Heart left ventricle (tissue), 16 donors: Measurements from ENCODE around the gene FNDC10. TPM values are rescaled to one million over a fixed set of nuclear protein-coding genes. Genes with fewer than 3 reads are reported as not detected.

ENCODE experiments used
- ATAC-seq, 4 donors: fragments of 200-7000 bp; cut with Tn5 transposase; one replicate each; pipeline ENCODE4 v1.9.1; 2020 to 2022; ENCODE audit warnings: moderate library complexity in 4 of 4, mild to moderate bottlenecking in 3 of 4, moderate number of reproducible peaks in 1 of 4
- DNase-seq, 5 donors: peaks; one replicate each; pipeline ENCODE4 v3.0.0-alpha.2; 2020
- H3K27ac ChIP-seq, 12 donors: fragments of 200-600 bp; sonication (generic) in 4 of 12; one replicate each; pipeline versions ENCODE4 v1.5.0 to v1.8.0; 2016 to 2022; ENCODE audit warnings: mild to moderate bottlenecking in 2 of 12
- H3K27me3 ChIP-seq, 9 donors: fragments of 200-600 bp; sonication (generic) in 2 of 9; one replicate each; pipeline versions ENCODE4 v1.5.1 to v1.8.0; 2016 to 2022; ENCODE audit warnings: mild to moderate bottlenecking in 3 of 9
- H3K36me3 ChIP-seq, 9 donors: fragments of 200-600 bp; sonication (generic) in 2 of 9; one replicate each; pipeline versions ENCODE4 v1.5.0 to v1.8.0; 2018 to 2022; ENCODE audit warnings: mild to moderate bottlenecking in 2 of 9
- H3K4me1 ChIP-seq, 12 donors: fragments of 200-600 bp; sonication (generic) in 4 of 12; one replicate each; pipeline versions ENCODE4 v1.5.0 to v1.8.0; 2016 to 2022; ENCODE audit warnings: mild to moderate bottlenecking in 3 of 12
- H3K4me3 ChIP-seq, 12 donors: fragments of 200-600 bp; sonication (generic) in 4 of 12; one replicate each; pipeline versions ENCODE4 v1.5.0 to v1.8.0; 2017 to 2022; ENCODE audit warnings: mild to moderate bottlenecking in 9 of 12, moderate library complexity in 4 of 12
- H3K9me3 ChIP-seq, 12 donors: fragments of 200-600 bp; sonication (generic) in 4 of 12; one replicate each; pipeline versions ENCODE4 v1.5.0 to v1.8.0; 2016 to 2022; ENCODE audit warnings: mild to moderate bottlenecking in 1 of 12
- CTCF ChIP-seq, 12 donors: fragments of 200-600 bp; sonication (generic) in 4 of 12; IDR thresholded peaks; one replicate each; pipeline versions ENCODE4 v1.5.0 to v1.8.0; 2018 to 2022; ENCODE audit warnings: antibody characterized with exemption in 12 of 12, mild to moderate bottlenecking in 5 of 12
- POLR2A ChIP-seq, 2 donors: fragments of 450-650 bp; IDR thresholded peaks; one replicate each; pipeline ENCODE4 v1.6.1; 2017; ENCODE audit warnings: antibody characterized with exemption in 2 of 2, mild to moderate bottlenecking in 2 of 2, moderate library complexity in 2 of 2
- WGBS, 4 donors: extraction: QIAGEN DNeasy Blood & Tissue Kit in 2 of 4; methylation state at CpG; one replicate each; pipeline versions ENCODE4 v1.1.5 to v1.1.7; 2013 to 2018; 5-methylcytosine and 5-hydroxymethylcytosine counted together
- intact Hi-C, 10 donors: fragments of 100-400 bp; cut with DNase I; formaldehyde crosslinking; loops; one replicate each; pipeline versions ENCODE4 v1.11.1 to v1.14.2; 2022
- polyA plus RNA-seq, 2 donors: library from polyadenylated mRNA; stranded (reverse); fragments of 200-250 nt; gene quantifications; one replicate each; pipeline ENCODE4 v1.2.3, GENCODE V29; 2013
- total RNA-seq, 9 donors: library from RNA; depleted of rRNA in 2 of 9; stranded (reverse); fragments of >200 nt in 2 of 9; fragmentation: NEBNext Ultra II Directional in 3 of 9; extraction: Animal tissue kit (Norgen Biotek cat#: 25700) in 3 of 9; gene quantifications; one replicate each; pipeline versions ENCODE4 v1.1.0 to v1.2.4, GENCODE V29; 2016 to 2023
- donor health status: ischemic (EF 13 %, LVEDD 7.1; RV severe dilation, severe dysfunction).
- donor health status: healthy with polysubstance abuse.
- donor health status: DM: no; HTN: yes; CAD: no.
- donor health status: DM: no; HTN: no; CAD: no.
- donor health status: ischemic (EF 25% LVEDD 6.9; RV normal size, moderate dysfunction).
- donor health status: ischemic (EF 25% LVEDD 5.7; RV mildly dilated, moderate dysfunction).
- donor health status: healthy.
- donor health status: DM: yes; HTN: yes; CAD: no.
- donor health status: ischemic (EF 35%, LVEDD 5.7; RV mildly dilated, moderate dysfunction).
- donor health status: nonischemic (EF 11% LVEDD 7.7; RV severe dilation, severe dysfunction).
- donor health status: DM: yes; HTN: yes; CAD: no.
- donor health status: PGD.
- donor health status: ischemic (EF 29% LVEDD 5.4; RV normal size, mild dysfunction).
- donor health status: nonischemic (EF 23%, LVEDD 6.1; RV moderate dilation, normal function).

FNDC10 gene
- total and polyA plus RNA-seq, 11 donors = 1.1 to 6.7 (median 3.6) TPM

- no peak for DNase-seq
- Histone ChIP-seq H3K36me3 (peaks cover 0 to 40% (median 10%) of the 10 kb centered on the region in 9 donors), H3K27ac (no peak overlapping the region), H3K4me1 (peaks cover 0 to 10% (median 0%) of the 10 kb centered on the region in 12 donors), H3K4me3 (no peak overlapping the region), H3K9me3 (no peaks in the 10 kb centered on the region), H3K27me3 (no peaks in the 10 kb centered on the region)
- 88 to 93% (median 92%) methylated on average over 6 of the region's 6 CpGs for WGBS, 4 donors
- ATAC-seq = no peak
- TF ChIP-seq POLR2A (IDR thresholded peaks at IDR 0.05) = no peak
- TF ChIP-seq CTCF (IDR thresholded peaks at IDR 0.05) = no peak
- intact Hi-C loops = no loop called here
These were observed 43.4 kb downstream of the FNDC10 start for GRCh38 chr1:1556505-1556904.

- H3K4me1 ChIP-seq = peaks cover 0 to 20% (median 10%) of the 10 kb centered on the region in 12 donors
- H3K27ac ChIP-seq = peak overlapping the region in 1 of 12 donors; percentile 11
- peaks cover 0 to 27% (median 0%) of the 10 kb centered on the region in 9 donors for H3K36me3 ChIP-seq
- TF ChIP-seq CTCF (IDR thresholded peaks at IDR 0.05) (no peak), POLR2A (IDR thresholded peaks at IDR 0.05) (no peak)
- H3K4me3 ChIP-seq = no peak overlapping the region
- intact Hi-C loops = no loop called here
- no peak for DNase-seq
- WGBS, 4 donors = 72 to 80% (median 75%) methylated on average over 27 to 31 of the region's 31 CpGs
- H3K9me3 ChIP-seq = no peaks in the 10 kb centered on the region
- H3K27me3 ChIP-seq = no peaks in the 10 kb centered on the region
- ATAC-seq = peak in 3 of 4 donors; percentile 47 to 49 (median 49)
These were observed 44.7 kb downstream of the FNDC10 start for GRCh38 chr1:1554926-1555915.

- no peak overlapping the region for H3K4me3 ChIP-seq
- intact Hi-C loops = no loop called here
- no peaks in the 10 kb centered on the region for H3K9me3 ChIP-seq
- H3K27ac ChIP-seq = peak overlapping the region in 2 of 12 donors; percentile 11 to 33
- no peaks in the 10 kb centered on the region for H3K27me3 ChIP-seq
- TF ChIP-seq POLR2A (IDR thresholded peaks at IDR 0.05) (no peak), CTCF (IDR thresholded peaks at IDR 0.05) (no peak)
- H3K4me1 ChIP-seq = peaks cover 0 to 24% (median 12%) of the 10 kb centered on the region in 12 donors
- H3K36me3 ChIP-seq = peaks cover 0 to 22% (median 0%) of the 10 kb centered on the region in 9 donors
- ATAC-seq (no peak), DNase-seq (no peak)
- 85 to 88% (median 86%) methylated on average over 3 to 13 of the region's 13 CpGs for WGBS, 4 donors
These were observed 45.4 kb downstream of the FNDC10 start for GRCh38 chr1:1554550-1554925.

GRCh38 chr1:1553821-1554494, 46.0 kb downstream of the FNDC10 start:
- H3K4me1 ChIP-seq = peaks cover 0 to 24% (median 12%) of the 10 kb centered on the region in 12 donors
- no peak for TF ChIP-seq CTCF (IDR thresholded peaks at IDR 0.05)
- no peak for TF ChIP-seq POLR2A (IDR thresholded peaks at IDR 0.05)
- no peak overlapping the region for H3K4me3 ChIP-seq
- WGBS, 4 donors = 83 to 91% (median 88%) methylated on average over 27 to 35 of the region's 35 CpGs
- H3K9me3 ChIP-seq = no peaks in the 10 kb centered on the region
- H3K36me3 ChIP-seq = peaks cover 0 to 22% (median 0%) of the 10 kb centered on the region in 9 donors
- ATAC-seq (no peak), DNase-seq (no peak)
- intact Hi-C loops = no loop called here
- peak overlapping the region in 1 of 12 donors; percentile 33 for H3K27ac ChIP-seq
- H3K27me3 ChIP-seq = no peaks in the 10 kb centered on the region
